Natural killer cell treated with Interleukin-12 subunit alpha and Interleukin-12 subunit beta and Interleukin-15 and Interleukin-18, amount 100 ng/mL, for 72 hours (primary cell): Measurements from ENCODE around the gene KRABD2. TPM values are rescaled to one million over a fixed set of nuclear protein-coding genes. Genes with fewer than 3 reads are reported as not detected.

ENCODE experiments used
- ATAC-seq, 2 donors: fragments of 150-1000 bp; cut with Tn5 transposase in 1 of 2; sonication (Bioruptor Pico), chemical (Tn5 transposase) in 1 of 2; 2 replicates each; pipeline ENCODE4 v1.10.0; 2021
- DNase-seq: peaks from one replicate; pipeline ENCODE4 v3.0.0; 2022; ENCODE audit warnings: low spot score
- H3K27ac Mint-ChIP-seq, 2 donors: 1 replicate in 1 of 2; 2 replicates in 1 of 2; pipeline ENCODE4 v1.8.0; 2022; ENCODE audit warnings: mixed read lengths in 2 of 2, mild to moderate bottlenecking in 1 of 2, moderate library complexity in 1 of 2
- H3K27me3 Mint-ChIP-seq, 2 donors: 1 replicate in 1 of 2; 2 replicates in 1 of 2; pipeline ENCODE4 v1.8.0; 2022; ENCODE audit warnings: mixed read lengths in 2 of 2
- H3K36me3 Mint-ChIP-seq: one replicate; pipeline ENCODE4 v1.8.0; 2022; ENCODE audit warnings: mixed read lengths
- H3K4me1 Mint-ChIP-seq, 2 donors: 1 replicate in 1 of 2; 2 replicates in 1 of 2; pipeline ENCODE4 v1.8.0; 2022; ENCODE audit warnings: low read depth in 2 of 2, mixed read lengths in 2 of 2, mild to moderate bottlenecking in 1 of 2
- H3K4me3 Mint-ChIP-seq: one replicate; pipeline ENCODE4 v1.8.0; 2022; ENCODE audit warnings: mixed read lengths
- H3K9me3 Mint-ChIP-seq: 2 replicates; pipeline ENCODE4 v1.8.0; 2022; ENCODE audit warnings: mixed read lengths
- total RNA-seq, 2 donors: library from RNA; stranded (reverse); gene quantifications; one replicate each; pipeline ENCODE4 v1.2.3, GENCODE V29; 2022

KRABD2 gene

DNA sequence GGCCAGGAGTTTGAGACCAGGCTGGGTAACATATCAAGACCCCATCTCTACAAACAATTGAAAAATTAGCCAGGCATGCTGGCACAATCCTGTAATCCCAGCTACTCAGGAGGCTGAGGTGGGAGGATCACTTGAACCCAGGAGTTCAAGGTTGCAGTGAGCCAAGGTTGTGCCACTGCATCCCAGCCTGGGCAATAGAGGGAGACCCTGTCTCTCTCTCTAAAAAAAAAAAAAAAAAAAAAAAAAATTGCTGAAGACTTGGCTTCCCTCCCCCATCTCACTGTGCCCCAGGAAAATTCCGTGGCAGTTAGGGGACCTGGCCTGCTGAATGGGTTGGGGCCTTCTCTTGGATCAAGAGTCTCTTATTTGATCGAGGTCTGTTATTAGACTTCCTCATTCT lies 37.0 kb downstream of the KRABD2 start, which contains the start of gene ODF4:
Gene ODF4, plus strand, starts transcription at position 301 of the 400 bp plus-strand sequence. CDS start 212 bp downstream, outside the sequence.
- H3K4me1 Mint-ChIP-seq = peaks cover 4 to 7% of the 10 kb centered on the region in 2 donors
- H3K9me3 Mint-ChIP-seq = no peaks in the 10 kb centered on the region
- no peak within 1 kb of the TSS for H3K27ac Mint-ChIP-seq
- H3K36me3 Mint-ChIP-seq = no peaks in the 10 kb centered on the region
- DNase-seq (no peak), ATAC-seq (no peak)
- no peak within 1 kb of the TSS for H3K4me3 Mint-ChIP-seq
- H3K27me3 Mint-ChIP-seq = peaks cover 0 to 4% of the 10 kb centered on the region in 2 donors

DNA sequence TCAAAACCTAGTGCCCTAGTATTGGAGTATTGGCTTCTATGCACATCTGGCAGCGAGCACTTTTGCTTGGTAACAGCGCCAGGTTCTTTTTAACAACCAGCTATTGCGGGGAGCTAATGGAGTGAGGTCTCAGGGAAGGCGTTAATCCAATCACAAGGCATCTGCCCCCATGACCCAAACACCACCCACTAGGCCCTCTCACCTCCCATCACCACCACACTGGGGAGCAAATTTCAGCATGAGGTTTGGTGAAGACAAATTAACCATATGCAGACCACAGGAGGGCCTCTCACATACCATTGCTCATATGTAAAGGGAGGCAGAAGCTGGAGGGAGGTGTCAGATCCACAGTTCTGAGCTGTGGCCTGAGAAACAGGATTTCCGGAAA lies 37.8 kb downstream of the KRABD2 start:
- ATAC-seq (no peak), DNase-seq (no peak)
- Mint-ChIP-seq H3K36me3 (no peaks in the 10 kb centered on the region), H3K9me3 (no peaks in the 10 kb centered on the region), H3K4me1 (peaks cover 4 to 7% of the 10 kb centered on the region in 2 donors), H3K27me3 (peaks cover 0 to 4% of the 10 kb centered on the region in 2 donors), H3K4me3 (no peak overlapping the region), H3K27ac (no peak overlapping the region)

GRCh38 chr17:8337802-8338752 lies 38.4 kb downstream of the KRABD2 start:
- H3K9me3 Mint-ChIP-seq = no peaks in the 10 kb centered on the region
- peaks cover 0 to 4% of the 10 kb centered on the region in 2 donors for H3K27me3 Mint-ChIP-seq
- H3K4me3 Mint-ChIP-seq = no peak overlapping the region
- H3K27ac Mint-ChIP-seq = peak overlapping the region in 1 of 2 donors; percentile 5
- H3K36me3 Mint-ChIP-seq = no peaks in the 10 kb centered on the region
- no peak for ATAC-seq
- H3K4me1 Mint-ChIP-seq = peaks cover 4 to 7% of the 10 kb centered on the region in 2 donors
- DNase-seq = no peak

GRCh38 chr17:8333281-8333680 lies 43.2 kb downstream of the KRABD2 start:
- no peak for ATAC-seq
- Mint-ChIP-seq H3K27me3 (peaks cover 0 to 7% of the 10 kb centered on the region in 2 donors), H3K36me3 (no peaks in the 10 kb centered on the region), H3K27ac (no peak overlapping the region), H3K9me3 (no peaks in the 10 kb centered on the region), H3K4me1 (peaks cover 4 to 5% of the 10 kb centered on the region in 2 donors), H3K4me3 (no peak overlapping the region)
- no peak for DNase-seq

- Mint-ChIP-seq H3K27ac (no peak overlapping the region), H3K27me3 (peaks cover 0 to 7% of the 10 kb centered on the region in 2 donors), H3K4me1 (peaks cover 0 to under 1% of the 10 kb centered on the region in 2 donors), H3K36me3 (no peaks in the 10 kb centered on the region), H3K9me3 (no peaks in the 10 kb centered on the region), H3K4me3 (no peak overlapping the region)
- DNase-seq (no peak), ATAC-seq (no peak)
Measured at GRCh38 chr17:8332688-8333087, 43.8 kb downstream of the KRABD2 start.

DNA sequence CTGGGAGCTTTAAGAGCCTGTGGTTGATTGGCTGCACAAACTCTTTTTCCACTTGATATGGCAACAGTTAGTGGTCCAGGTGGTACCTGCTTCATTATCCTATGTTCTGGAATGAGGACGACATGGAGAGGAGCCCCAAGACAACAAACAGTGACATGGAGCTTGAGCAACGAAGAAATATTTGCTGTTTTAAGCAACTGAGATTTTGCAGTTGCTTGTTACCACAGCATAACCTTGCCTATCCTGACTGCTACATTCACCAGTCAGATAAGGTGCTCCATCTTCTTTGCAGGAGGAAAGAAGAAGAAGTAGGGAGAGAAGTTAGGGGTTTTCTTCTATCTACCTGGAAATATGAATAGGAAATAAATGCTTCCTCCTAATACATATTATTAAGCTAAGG lies 44.4 kb downstream of the KRABD2 start:
- ATAC-seq (no peak), DNase-seq (no peak)
- Mint-ChIP-seq H3K27ac (no peak overlapping the region), H3K9me3 (no peaks in the 10 kb centered on the region), H3K36me3 (no peaks in the 10 kb centered on the region), H3K4me3 (no peak overlapping the region), H3K27me3 (peaks cover 0 to 5% of the 10 kb centered on the region in 2 donors), H3K4me1 (no peaks in the 10 kb centered on the region)

DNA sequence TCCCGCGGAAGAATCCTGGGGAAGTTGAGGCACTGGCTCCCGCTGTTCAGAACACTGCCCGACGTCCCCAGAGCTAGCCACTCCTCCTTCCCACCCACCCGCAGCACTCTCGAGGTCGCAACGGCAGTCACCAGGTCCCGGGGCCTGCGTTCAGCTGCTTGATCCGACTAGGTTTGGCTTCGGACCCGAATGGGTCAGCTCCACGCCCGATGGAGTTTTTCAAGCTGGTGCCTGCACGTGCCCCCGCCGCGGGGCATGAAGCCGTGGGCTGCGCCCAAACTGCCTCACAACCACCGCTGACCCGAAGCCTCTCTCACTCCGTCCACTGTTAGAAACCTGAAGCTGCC lies 49.2 kb downstream of the KRABD2 start:
- Mint-ChIP-seq H3K36me3 (no peaks in the 10 kb centered on the region), H3K4me1 (peaks cover 7% of the 10 kb centered on the region in 2 donors), H3K9me3 (no peaks in the 10 kb centered on the region), H3K27ac (no peak overlapping the region), H3K4me3 (peak overlapping the region; percentile 59), H3K27me3 (peaks cover 0 to 23% of the 10 kb centered on the region in 2 donors)
- ATAC-seq (no peak), DNase-seq (no peak)

Other genes starting within 250 kb of the KRABD2 start
- gene PER1, start 224.3 kb downstream of the KRABD2 start, total RNA-seq = 10 to 100 TPM; 16.9 to 42.7 TPM
- gene VAMP2, start 213.8 kb downstream of the KRABD2 start, total RNA-seq = 10 to 100 TPM; 54.6 to 73.0 TPM
- 10 to 100 TPM; 31.5 to 43.5 TPM for gene TMEM107, start 200.3 kb downstream of the KRABD2 start, total RNA-seq
- gene BORCS6, start 186.5 kb downstream of the KRABD2 start, total RNA-seq = 10 to 100 TPM; 10.4 to 11.6 TPM
- gene AURKB, start 166.1 kb downstream of the KRABD2 start, total RNA-seq = 100 to 1,000 TPM in 1 of 2 donors, 10 to 100 TPM in 1; 90.2 to 199 TPM
- gene CTC1, start 128.6 kb downstream of the KRABD2 start, total RNA-seq = 100 to 1,000 TPM in 1 of 2 donors, 10 to 100 TPM in 1; 79.6 to 110 TPM
- gene PFAS, start 127.4 kb downstream of the KRABD2 start, total RNA-seq = 100 to 1,000 TPM in 1 of 2 donors, 10 to 100 TPM in 1; 77.1 to 257 TPM
- 10 to 100 TPM; 46.9 to 62.8 TPM for gene RANGRF, start 88.0 kb downstream of the KRABD2 start, total RNA-seq
- 1 to 10 TPM; 4.4 to 5.2 TPM for gene SLC25A35, start 81.3 kb downstream of the KRABD2 start, total RNA-seq
- not detected for gene ARHGEF15, start 66.5 kb downstream of the KRABD2 start, total RNA-seq
- gene ODF4, start 36.9 kb downstream of the KRABD2 start, total RNA-seq = not detected
- gene RPL26, start 6.5 kb upstream of the KRABD2 start, total RNA-seq = 1,000 to 10,000 TPM in 1 of 2 donors, 100 to 1,000 TPM in 1; 884 to 1,221 TPM
- not detected for gene RNF222, start 21.1 kb upstream of the KRABD2 start, total RNA-seq
- gene NDEL1, start 59.2 kb upstream of the KRABD2 start, total RNA-seq = 100 to 1,000 TPM in 1 of 2 donors, 10 to 100 TPM in 1; 94.9 to 101 TPM